ENCODE measurements around the gene ITGA1.

The ITGA1 gene

GRCh38 chr5:52771343-52772039 lies 16.2 kb upstream of the ITGA1 start:
- no peak for DNase-seq (ENCODE audit: extremely low read depth in 1 of 2, low read depth in 1 of 2)

GRCh38 chr5:52772668-52773067 lies 15.0 kb upstream of the ITGA1 start:
- no peak for DNase-seq (ENCODE audit: extremely low read depth in 1 of 2, low read depth in 1 of 2)

- DNase-seq (ENCODE audit: extremely low read depth in 1 of 2, low read depth in 1 of 2), result no peak
Observed at GRCh38 chr5:52773342-52773741, 14.4 kb upstream of the ITGA1 start.

GRCh38 chr5:52774005-52774410 lies 13.7 kb upstream of the ITGA1 start:
- no peak for DNase-seq (ENCODE audit: extremely low read depth in 1 of 2, low read depth in 1 of 2)

GRCh38 chr5:52776116-52776515 lies 11.6 kb upstream of the ITGA1 start:
- no peak for DNase-seq (ENCODE audit: extremely low read depth in 1 of 2, low read depth in 1 of 2)

- DNase-seq (ENCODE audit: extremely low read depth in 1 of 2, low read depth in 1 of 2), result no peak
Observed at GRCh38 chr5:52777186-52777585, 10.5 kb upstream of the ITGA1 start.

GRCh38 chr5:52778781-52779180 lies 8.9 kb upstream of the ITGA1 start:
- DNase-seq (ENCODE audit: extremely low read depth in 1 of 2, low read depth in 1 of 2), result no peak

- no peak for DNase-seq (ENCODE audit: extremely low read depth in 1 of 2, low read depth in 1 of 2)
Observed at GRCh38 chr5:52779213-52779612, 8.5 kb upstream of the ITGA1 start.

- no peak for DNase-seq (ENCODE audit: extremely low read depth in 1 of 2, low read depth in 1 of 2)
Observed at GRCh38 chr5:52783226-52783959, 4.3 kb upstream of the ITGA1 start.

- no peak for DNase-seq (ENCODE audit: extremely low read depth in 1 of 2, low read depth in 1 of 2)
Observed at GRCh38 chr5:52784737-52785136, 3.0 kb upstream of the ITGA1 start.

- DNase-seq (ENCODE audit: extremely low read depth in 1 of 2, low read depth in 1 of 2), result no peak
Observed at GRCh38 chr5:52786391-52786790, 1.3 kb upstream of the ITGA1 start.

GRCh38 chr5:52786949-52787599 lies 642 bp upstream of the ITGA1 start:
- DNase-seq (ENCODE audit: extremely low read depth in 1 of 2, low read depth in 1 of 2), result no peak

GRCh38 chr5:52788505-52788821 lies 747 bp downstream of the ITGA1 start:
- DNase-seq (ENCODE audit: extremely low read depth in 1 of 2, low read depth in 1 of 2), result no peak

- DNase-seq (ENCODE audit: extremely low read depth in 1 of 2, low read depth in 1 of 2), result no peak
Observed at GRCh38 chr5:52789378-52789777, 1.7 kb downstream of the ITGA1 start.

GRCh38 chr5:52789851-52790250 lies 2.1 kb downstream of the ITGA1 start:
- no peak for DNase-seq (ENCODE audit: extremely low read depth in 1 of 2, low read depth in 1 of 2)

GRCh38 chr5:52791366-52791765 lies 3.6 kb downstream of the ITGA1 start:
- no peak for DNase-seq (ENCODE audit: extremely low read depth in 1 of 2, low read depth in 1 of 2)

- no peak for DNase-seq (ENCODE audit: extremely low read depth in 1 of 2, low read depth in 1 of 2)
Observed at GRCh38 chr5:52794519-52794918, 6.8 kb downstream of the ITGA1 start.

GRCh38 chr5:52796031-52796430 lies 8.3 kb downstream of the ITGA1 start:
- DNase-seq (ENCODE audit: extremely low read depth in 1 of 2, low read depth in 1 of 2), result no peak

GRCh38 chr5:52796516-52797103 lies 8.9 kb downstream of the ITGA1 start:
- DNase-seq (ENCODE audit: extremely low read depth in 1 of 2, low read depth in 1 of 2), result no peak

- DNase-seq (ENCODE audit: extremely low read depth in 1 of 2, low read depth in 1 of 2), result no peak
Observed at GRCh38 chr5:52798938-52799337, 11.2 kb downstream of the ITGA1 start.

GRCh38 chr5:52799358-52799982 lies 11.8 kb downstream of the ITGA1 start:
- DNase-seq (ENCODE audit: extremely low read depth in 1 of 2, low read depth in 1 of 2), result no peak

Data from stimulated activated CD8-positive, alpha-beta memory T cell treated with anti-CD3 and anti-CD28 coated beads, Interleukin-7, amount 100 ng/mL, for 48 hours (primary cell).